Cortex of kidney (tissue), 1 donor: ENCODE results near the gene MRPL4.

ENCODE experiments used
- DNase-seq: peaks from one replicate; lab custom pipeline; 2025; lab: John Stamatoyannopoulos, UW

MRPL4 gene

GRCh38 chr19:10289167-10289835 is 37.3 kb downstream of the MRPL4 start:
- DNase-seq: no peak

- no peak for DNase-seq
Observed at GRCh38 chr19:10289836-10290356, 37.9 kb downstream of the MRPL4 start, which contains the start of gene ICAM5. ICAM5 (plus strand) TSS chr19:10289952; CDS start chr19:10290044, 92 bp downstream.

DNA sequence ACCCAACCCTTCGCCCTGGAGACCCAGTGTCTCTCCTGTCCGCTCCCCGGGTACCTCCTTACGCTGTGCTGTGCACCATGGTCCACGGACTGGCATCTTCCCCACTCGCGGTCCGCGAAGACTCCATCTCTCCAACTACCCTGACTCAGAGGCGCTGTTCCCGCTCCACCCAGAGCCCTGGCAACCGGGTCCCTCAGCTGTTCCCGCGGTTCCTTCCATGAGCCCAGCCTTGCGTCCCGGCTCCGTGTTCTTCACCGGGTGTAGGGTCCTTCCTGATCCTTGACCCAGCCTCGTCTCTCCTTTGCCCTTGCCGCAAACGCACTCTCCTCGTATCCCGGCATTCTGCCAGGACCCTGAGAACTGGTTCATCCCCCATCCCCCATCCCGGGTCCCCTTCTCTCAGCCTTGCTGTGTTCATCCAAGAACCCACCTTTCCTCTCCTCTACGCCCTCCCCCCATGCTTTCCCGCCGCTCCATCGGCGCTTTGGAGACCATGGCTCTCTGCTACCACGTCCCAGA is 38.4 kb downstream of the MRPL4 start:
- DNase-seq: no peak

DNA sequence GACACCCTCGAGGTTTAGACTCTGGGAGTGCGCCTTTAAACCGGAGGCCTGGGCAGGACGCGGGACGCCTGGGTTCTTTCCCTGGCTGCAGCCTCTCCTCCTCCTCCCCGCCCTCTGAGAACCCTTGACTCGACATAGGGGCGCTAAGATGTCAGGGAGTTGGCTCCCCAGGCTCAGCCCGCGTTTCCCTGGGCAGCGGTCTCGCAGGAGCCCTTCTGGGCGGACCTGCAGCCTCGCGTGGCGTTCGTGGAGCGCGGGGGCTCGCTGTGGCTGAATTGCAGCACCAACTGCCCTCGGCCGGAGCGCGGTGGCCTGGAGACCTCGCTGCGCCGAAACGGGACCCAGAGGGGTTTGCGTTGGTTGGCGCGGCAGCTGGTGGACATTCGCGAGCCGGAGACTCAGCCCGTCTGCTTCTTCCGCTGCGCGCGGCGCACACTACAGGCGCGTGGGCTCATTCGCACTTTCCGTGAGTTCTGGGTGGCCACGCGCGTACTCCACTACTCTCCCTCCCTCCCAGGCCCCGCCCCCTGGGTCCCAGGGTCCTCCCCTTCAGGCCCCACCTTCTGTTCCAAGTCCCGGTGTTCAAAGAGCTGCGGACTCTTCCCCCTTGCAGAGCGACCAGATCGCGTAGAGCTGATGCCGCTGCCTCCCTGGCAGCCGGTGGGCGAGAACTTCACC is 39.0 kb downstream of the MRPL4 start:
- no peak for DNase-seq

DNA sequence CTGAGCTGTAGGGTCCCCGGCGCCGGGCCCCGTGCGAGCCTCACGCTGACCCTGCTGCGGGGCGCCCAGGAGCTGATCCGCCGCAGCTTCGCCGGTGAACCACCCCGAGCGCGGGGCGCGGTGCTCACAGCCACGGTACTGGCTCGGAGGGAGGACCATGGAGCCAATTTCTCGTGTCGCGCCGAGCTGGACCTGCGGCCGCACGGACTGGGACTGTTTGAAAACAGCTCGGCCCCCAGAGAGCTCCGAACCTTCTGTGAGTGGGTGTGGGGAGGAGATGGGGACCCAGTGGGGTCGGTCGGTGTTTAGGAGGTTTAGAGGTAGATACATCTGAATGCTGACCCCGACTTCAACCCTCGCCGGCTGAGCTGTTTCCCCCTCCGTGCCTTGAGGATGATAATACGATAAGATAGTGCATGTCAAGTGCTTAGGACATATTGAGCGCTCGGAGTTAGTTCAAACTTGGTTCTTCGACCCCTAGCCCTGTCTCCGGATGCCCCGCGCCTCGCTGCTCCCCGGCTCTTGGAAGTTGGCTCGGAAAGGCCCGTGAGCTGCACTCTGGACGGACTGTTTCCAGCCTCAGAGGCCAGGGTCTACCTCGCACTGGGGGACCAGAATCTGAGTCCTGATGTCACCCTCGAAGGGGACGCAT is 39.7 kb downstream of the MRPL4 start:
- DNase-seq: no peak

- DNase-seq: no peak
Observed at GRCh38 chr19:10292206-10292788, 40.3 kb downstream of the MRPL4 start.

DNA sequence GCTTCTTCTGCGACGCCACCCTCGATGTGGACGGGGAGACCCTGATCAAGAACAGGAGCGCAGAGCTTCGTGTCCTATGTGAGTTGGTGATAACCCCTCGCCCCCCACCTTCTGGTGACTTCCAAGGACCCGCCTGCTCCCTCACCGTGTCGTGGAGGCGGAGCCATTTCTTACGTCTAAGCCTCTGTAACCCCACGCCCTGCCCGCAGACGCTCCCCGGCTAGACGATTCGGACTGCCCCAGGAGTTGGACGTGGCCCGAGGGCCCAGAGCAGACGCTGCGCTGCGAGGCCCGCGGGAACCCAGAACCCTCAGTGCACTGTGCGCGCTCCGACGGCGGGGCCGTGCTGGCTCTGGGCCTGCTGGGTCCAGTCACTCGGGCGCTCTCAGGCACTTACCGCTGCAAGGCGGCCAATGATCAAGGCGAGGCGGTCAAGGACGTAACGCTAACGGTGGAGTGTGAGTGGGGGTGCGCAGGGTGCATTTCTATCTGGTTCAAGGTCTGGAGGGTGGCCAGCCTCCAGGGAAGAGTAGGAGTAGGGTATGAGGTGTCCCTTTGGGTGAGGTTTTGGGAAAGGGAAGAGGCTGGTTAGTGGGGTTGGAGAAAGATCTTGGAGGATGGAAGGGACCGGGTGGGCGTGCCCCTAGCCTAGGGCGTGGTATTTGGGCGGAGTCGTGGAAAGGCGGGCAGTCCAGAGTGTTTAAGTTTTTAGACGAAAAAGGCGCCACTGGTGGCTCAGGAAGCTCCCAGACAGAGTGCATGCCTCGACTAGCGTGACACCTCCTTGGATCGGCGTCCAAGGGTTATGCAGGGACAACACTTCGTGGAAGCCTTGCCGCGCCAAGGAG is 41.0 kb downstream of the MRPL4 start:
- no peak for DNase-seq

GRCh38 chr19:10293637-10294367 is 41.8 kb downstream of the MRPL4 start:
- DNase-seq: no peak

GRCh38 chr19:10294368-10294697 is 42.3 kb downstream of the MRPL4 start:
- DNase-seq: no peak

GRCh38 chr19:10295305-10295846 is 43.4 kb downstream of the MRPL4 start:
- DNase-seq: no peak

- no peak for DNase-seq
Observed at GRCh38 chr19:10295847-10296591, 44.0 kb downstream of the MRPL4 start.

- no peak for DNase-seq
Observed at GRCh38 chr19:10299545-10300458, 47.8 kb downstream of the MRPL4 start.

DNA sequence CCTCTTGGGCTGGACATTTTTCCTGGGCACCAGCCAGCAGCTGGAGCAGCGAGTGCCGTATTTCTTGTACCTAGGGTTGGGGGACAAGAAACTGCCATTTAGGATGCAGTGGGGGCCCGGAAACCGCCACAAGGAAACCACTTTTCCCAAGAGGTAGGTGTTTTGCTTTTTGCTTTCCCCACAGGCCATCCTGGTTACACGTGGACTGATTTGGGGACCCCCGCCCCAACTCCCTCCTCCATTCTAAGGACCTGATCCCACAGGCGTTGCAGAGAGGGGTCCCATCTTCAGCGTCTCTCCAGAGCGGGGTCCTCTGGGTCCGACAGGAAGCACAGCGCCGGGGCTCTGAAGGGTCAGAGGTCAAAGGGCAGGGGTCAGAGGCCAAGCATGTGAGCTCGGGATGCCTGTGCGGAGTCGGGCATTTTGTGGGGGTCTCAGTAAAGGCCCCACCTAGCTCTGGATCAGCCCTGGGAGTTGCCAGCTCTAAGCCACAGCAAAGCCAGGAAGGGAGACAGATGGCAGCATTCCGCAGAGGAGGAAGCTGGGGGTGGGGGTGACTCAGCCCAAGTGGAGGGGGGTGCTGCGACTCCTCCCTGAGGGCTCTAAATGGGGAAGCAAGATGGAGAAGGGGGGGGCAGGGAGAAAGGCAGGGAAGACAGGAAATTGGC is 53.3 kb downstream of the MRPL4 start:
- DNase-seq: no peak

- no peak for DNase-seq
Observed at GRCh38 chr19:10306327-10306726, 54.3 kb downstream of the MRPL4 start.

DNA sequence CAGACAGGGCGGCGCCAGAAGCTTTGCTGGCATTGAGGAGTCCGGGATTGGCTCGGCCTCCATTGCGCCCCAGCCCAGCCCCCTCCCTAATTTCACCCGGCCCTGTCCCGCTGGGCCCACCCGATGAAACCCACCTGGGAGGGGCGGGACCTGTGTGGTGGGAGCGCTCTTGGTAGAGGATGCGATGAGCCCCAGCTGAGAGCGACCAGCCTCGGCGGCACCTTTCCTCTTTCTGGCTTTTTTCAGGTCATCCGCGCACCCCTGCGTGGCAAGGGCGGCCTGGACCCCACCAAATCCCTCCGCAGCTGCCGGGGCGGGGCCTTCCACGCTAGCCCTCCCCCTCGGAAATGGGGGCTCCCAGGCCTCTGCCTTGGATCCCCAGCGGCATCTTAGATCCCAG is 57.4 kb downstream of the MRPL4 start, which contains the start of gene ZGLP1:
ZGLP1 (minus strand) TSS at position 393 of the 400 bp plus-strand sequence.
- no peak for DNase-seq
